HL-60 (cell line): Measurements from ENCODE around the gene CLSTN2.

Source experiments
- DNase-seq, 2 experiments: peaks; one replicate each; pipeline ENCODE4 v3.0.0-alpha.2; 2010 to 2020; ENCODE audit warnings: low read depth in 1 of 2, low spot score in 1 of 2
- H3K27ac ChIP-seq: fragments of 250-450 bp; sonication (Bioruptor Pico); replicated peaks from 2 replicates; pipeline ENCODE4 v1.5.1; 2020; ENCODE audit warnings: mild to moderate bottlenecking, moderate library complexity
- H3K27me3 ChIP-seq: fragments of 250-450 bp; sonication (Bioruptor Pico); 2 replicates; pipeline ENCODE4 v1.5.1; 2021; ENCODE audit warnings: mild to moderate bottlenecking, moderate library complexity; ENCODE audit not compliant: insufficient read depth, poor library complexity, severe bottlenecking
- H3K4me3 ChIP-seq: replicated peaks from 2 replicates; pipeline ENCODE4 v1.5.1; 2011; ENCODE audit warnings: mild to moderate bottlenecking, control low read depth, low read length; ENCODE audit not compliant: insufficient read depth
- GABPA ChIP-seq: IDR thresholded peaks from 2 replicates; pipeline ENCODE4 v1.6.1; 2012; ENCODE audit warnings: low read depth
- POLR2AphosphoS5 ChIP-seq: IDR thresholded peaks from 2 replicates; pipeline ENCODE4 v1.6.1; 2012; ENCODE audit warnings: low read depth
- SPI1 ChIP-seq: IDR thresholded peaks from 2 replicates; pipeline ENCODE4 v1.6.1; 2012; ENCODE audit warnings: low read depth, mild to moderate bottlenecking, borderline replicate concordance
- TF ChIP-seq, protein P1 (sequence below): IDR thresholded peaks from one replicate; pipeline ENCODE4 v1.5.1; 2011; ENCODE audit warnings: low read length, control low read depth, inconsistent platforms; ENCODE audit not compliant: insufficient read depth
- TF ChIP-seq, protein P2 (sequence below): IDR thresholded peaks from 2 replicates; pipeline ENCODE4 v1.6.1; 2012; ENCODE audit warnings: low read depth; ENCODE audit not compliant: insufficient replicate concordance

CLSTN2 gene

DNA sequence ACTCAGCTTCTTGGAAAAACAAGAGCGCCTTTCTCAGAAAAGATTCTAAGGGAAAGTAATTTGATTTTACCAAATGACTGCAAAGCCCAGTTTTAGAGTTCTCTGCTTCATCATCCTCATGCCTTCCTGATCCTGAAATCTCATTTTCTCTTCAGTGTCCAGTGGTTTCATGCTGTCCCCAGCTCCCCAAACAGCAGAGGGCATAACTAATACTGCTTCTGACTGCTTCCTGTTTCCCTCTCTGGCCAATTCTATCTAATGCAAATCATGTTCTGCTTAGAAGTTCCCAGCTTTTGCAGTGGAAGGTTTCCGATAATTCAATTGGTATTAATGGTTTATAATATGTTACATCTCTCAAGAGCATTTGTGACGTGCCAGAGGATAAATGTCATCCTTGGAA lies 161.1 kb downstream of the CLSTN2 start:
- Histone ChIP-seq H3K27me3 (no peaks in the 10 kb centered on the region), H3K4me3 (no peak overlapping the region), H3K27ac (no peak overlapping the region)
- TF ChIP-seq, protein P1, sequence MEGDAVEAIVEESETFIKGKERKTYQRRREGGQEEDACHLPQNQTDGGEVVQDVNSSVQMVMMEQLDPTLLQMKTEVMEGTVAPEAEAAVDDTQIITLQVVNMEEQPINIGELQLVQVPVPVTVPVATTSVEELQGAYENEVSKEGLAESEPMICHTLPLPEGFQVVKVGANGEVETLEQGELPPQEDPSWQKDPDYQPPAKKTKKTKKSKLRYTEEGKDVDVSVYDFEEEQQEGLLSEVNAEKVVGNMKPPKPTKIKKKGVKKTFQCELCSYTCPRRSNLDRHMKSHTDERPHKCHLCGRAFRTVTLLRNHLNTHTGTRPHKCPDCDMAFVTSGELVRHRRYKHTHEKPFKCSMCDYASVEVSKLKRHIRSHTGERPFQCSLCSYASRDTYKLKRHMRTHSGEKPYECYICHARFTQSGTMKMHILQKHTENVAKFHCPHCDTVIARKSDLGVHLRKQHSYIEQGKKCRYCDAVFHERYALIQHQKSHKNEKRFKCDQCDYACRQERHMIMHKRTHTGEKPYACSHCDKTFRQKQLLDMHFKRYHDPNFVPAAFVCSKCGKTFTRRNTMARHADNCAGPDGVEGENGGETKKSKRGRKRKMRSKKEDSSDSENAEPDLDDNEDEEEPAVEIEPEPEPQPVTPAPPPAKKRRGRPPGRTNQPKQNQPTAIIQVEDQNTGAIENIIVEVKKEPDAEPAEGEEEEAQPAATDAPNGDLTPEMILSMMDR, result no peak
- TF ChIP-seq, protein P2, sequence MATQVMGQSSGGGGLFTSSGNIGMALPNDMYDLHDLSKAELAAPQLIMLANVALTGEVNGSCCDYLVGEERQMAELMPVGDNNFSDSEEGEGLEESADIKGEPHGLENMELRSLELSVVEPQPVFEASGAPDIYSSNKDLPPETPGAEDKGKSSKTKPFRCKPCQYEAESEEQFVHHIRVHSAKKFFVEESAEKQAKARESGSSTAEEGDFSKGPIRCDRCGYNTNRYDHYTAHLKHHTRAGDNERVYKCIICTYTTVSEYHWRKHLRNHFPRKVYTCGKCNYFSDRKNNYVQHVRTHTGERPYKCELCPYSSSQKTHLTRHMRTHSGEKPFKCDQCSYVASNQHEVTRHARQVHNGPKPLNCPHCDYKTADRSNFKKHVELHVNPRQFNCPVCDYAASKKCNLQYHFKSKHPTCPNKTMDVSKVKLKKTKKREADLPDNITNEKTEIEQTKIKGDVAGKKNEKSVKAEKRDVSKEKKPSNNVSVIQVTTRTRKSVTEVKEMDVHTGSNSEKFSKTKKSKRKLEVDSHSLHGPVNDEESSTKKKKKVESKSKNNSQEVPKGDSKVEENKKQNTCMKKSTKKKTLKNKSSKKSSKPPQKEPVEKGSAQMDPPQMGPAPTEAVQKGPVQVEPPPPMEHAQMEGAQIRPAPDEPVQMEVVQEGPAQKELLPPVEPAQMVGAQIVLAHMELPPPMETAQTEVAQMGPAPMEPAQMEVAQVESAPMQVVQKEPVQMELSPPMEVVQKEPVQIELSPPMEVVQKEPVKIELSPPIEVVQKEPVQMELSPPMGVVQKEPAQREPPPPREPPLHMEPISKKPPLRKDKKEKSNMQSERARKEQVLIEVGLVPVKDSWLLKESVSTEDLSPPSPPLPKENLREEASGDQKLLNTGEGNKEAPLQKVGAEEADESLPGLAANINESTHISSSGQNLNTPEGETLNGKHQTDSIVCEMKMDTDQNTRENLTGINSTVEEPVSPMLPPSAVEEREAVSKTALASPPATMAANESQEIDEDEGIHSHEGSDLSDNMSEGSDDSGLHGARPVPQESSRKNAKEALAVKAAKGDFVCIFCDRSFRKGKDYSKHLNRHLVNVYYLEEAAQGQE, result no peak
- no peak for TF ChIP-seq POLR2AphosphoS5
- TF ChIP-seq SPI1, result no peak
- no peak for TF ChIP-seq GABPA
- no peak for DNase-seq

DNA sequence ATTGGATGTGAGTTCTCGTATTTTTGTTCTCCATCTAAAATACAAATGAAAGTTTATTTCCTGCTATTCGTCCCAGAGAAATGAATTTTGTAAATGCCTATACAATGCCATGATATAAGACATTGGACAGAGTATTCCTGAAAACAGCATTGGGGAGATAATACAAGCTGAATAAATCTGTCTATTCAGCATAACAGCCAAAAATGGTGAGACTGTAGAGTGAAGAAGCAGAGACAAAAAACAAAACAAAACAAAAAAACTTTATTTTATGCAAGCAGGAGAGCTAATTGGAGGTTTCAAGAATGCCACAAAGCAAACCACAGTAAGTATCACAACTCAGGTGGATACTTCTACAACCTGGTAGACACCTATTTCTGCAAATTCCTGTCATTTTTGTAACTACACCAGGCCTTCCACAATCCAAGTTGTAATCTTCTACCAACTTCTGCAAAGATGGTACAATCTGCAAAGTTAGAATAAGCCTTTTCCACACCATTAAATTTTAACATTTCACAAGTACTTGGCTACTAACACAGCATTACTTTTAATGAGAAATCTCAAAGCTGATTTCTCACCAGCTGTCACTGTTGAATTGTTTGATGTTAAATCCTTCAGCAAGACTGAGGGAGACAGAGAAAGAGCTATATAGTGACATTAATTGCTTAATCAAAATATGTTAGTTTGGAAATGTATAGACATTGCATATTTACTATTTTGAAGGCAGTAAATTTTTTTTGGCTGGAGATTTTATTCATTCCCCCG lies 163.1 kb downstream of the CLSTN2 start:
- no peak overlapping the region for H3K4me3 ChIP-seq
- TF ChIP-seq, protein P1, result no peak
- TF ChIP-seq, protein P2, result no peak
- TF ChIP-seq SPI1, result no peak
- no peak for TF ChIP-seq POLR2AphosphoS5
- no peak for TF ChIP-seq GABPA
- DNase-seq, result no peak
- H3K27ac ChIP-seq, result no peak overlapping the region
- no peaks in the 10 kb centered on the region for H3K27me3 ChIP-seq

DNA sequence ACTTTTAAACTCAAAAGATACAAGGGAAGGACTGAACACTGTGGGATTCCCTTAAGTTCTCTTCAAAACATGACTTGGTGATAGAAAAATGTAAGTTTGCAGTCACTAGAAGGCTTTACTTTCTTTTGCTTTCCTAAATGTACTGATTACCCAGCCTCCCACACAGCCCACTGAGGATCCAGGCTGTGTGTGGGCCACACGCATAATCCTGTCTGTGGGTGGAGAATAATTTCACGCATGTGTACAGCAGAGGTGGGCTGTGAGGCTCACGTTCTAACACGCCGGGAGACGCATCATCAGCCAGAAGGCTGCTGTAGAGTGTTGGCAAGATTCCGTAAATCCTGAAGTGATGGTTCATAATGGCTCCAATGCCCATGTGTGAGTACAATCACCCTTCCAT lies 165.5 kb downstream of the CLSTN2 start:
- Histone ChIP-seq H3K27me3 (no peaks in the 10 kb centered on the region), H3K27ac (no peak overlapping the region), H3K4me3 (no peak overlapping the region)
- DNase-seq, result no peak
- TF ChIP-seq SPI1, result no peak
- TF ChIP-seq GABPA, result no peak
- TF ChIP-seq POLR2AphosphoS5, result no peak
- TF ChIP-seq, protein P1, result no peak
- TF ChIP-seq, protein P2, result no peak
